HCT116 (cell line): Measurements from ENCODE around the gene ELAVL1. TPM values are rescaled to one million over a fixed set of nuclear protein-coding genes. Genes with fewer than 3 reads are reported as not detected.
"Not testable (repeated sequence)": the region's sequence is repeated elsewhere in the genome, so short reads cannot be mapped to it uniquely, and the experiment has no call there.

Experiments
- ATAC-seq: fragments of 200-7000 bp; cut with Tn5 transposase; 2 replicates; pipeline ENCODE4 v1.9.1; 2020; ENCODE audit warnings: mild to moderate bottlenecking, moderate library complexity
- BruUV-seq: library from RNA; stranded (reverse); fragments of 400-500 nt; replicated peaks from 2 replicates; lab custom pipeline; 2021; lab: Mats Ljungman, UMichigan
- CTCF ChIA-PET: fragments of 300-600 bp; sonication (Branson Sonifier 250); formaldehyde crosslinking; loops from one replicate; lab custom pipeline; 2021; ENCODE audit warnings: antibody characterized with exemption; lab: Charles Lee
- POLR2A ChIA-PET: fragments of 300-600, 350-600 bp; sonication (Branson Sonifier 250); formaldehyde crosslinking; loops from one replicate; lab custom pipeline; 2021; ENCODE audit warnings: antibody characterized with exemption; lab: Charles Lee
- RAD21 ChIA-PET, 2 experiments: fragments of 300-600 bp; sonication (Branson Sonifier 250); formaldehyde crosslinking; loops; one replicate each; lab custom pipeline; 2023; ENCODE audit warnings: low total read pairs in 2 of 2; ENCODE audit not compliant: uncharacterized antibody in 2 of 2, unreplicated experiment in 2 of 2, low non-redundant PET in 1 of 2; lab: Charles Lee
- DNase-seq: peaks from one replicate; pipeline ENCODE4 v3.0.0-alpha.2; 2010; ENCODE audit warnings: low read depth, low spot score
- H2AFZ ChIP-seq: fragments of 200-600 bp; shearing (Covaris generic), sonication (generic); 2 replicates; pipeline ENCODE4 v1.6.1; 2017; ENCODE audit warnings: low read depth, mixed run types, mixed read lengths, antibody characterized with exemption, low read length; ENCODE audit not compliant: poor library complexity, severe bottlenecking
- H3K27ac ChIP-seq: 2 replicates; pipeline ENCODE4 v1.5.1; 2012; ENCODE audit warnings: low read depth, low read length
- H3K27me3 ChIP-seq: fragments of 200-600 bp; sonication (generic); 2 replicates; pipeline ENCODE4 v1.6.1; 2016; ENCODE audit warnings: mixed run types, low read length, mixed read lengths; ENCODE audit not compliant: insufficient read depth
- H3K36me3 ChIP-seq, 2 experiments: fragments of 200-500 bp in 1 of 2; fragments of 200-600 bp in 1 of 2; sonication (Bioruptor generic) in 1 of 2; sonication (generic) in 1 of 2; 2 replicates each; pipeline versions ENCODE4 v1.5.1 to v1.6.1; 2014 to 2016; ENCODE audit warnings: low read length in 2 of 2, inconsistent platforms in 1 of 2, mixed read lengths in 1 of 2, mixed run types in 1 of 2; ENCODE audit not compliant: insufficient read depth in 2 of 2, control insufficient read depth in 1 of 2
- H3K4me1 ChIP-seq, 2 experiments: fragments of 200-600 bp in 1 of 2; sonication (generic) in 1 of 2; 2 replicates each; pipeline versions ENCODE4 v1.5.1 to v1.6.1; 2012 to 2017; ENCODE audit warnings: low read length in 2 of 2, inconsistent platforms in 1 of 2, mild to moderate bottlenecking in 1 of 2, mixed read lengths in 1 of 2, mixed run types in 1 of 2, moderate library complexity in 1 of 2; ENCODE audit not compliant: insufficient read depth in 2 of 2, control insufficient read depth in 1 of 2
- H3K4me2 ChIP-seq: fragments of 200-600 bp; sonication (generic); 2 replicates; pipeline ENCODE4 v1.6.1; 2017; ENCODE audit warnings: mixed run types, low read length, mixed read lengths
- H3K4me3 ChIP-seq, 2 experiments: fragments of 200-600 bp in 1 of 2; sonication (generic) in 1 of 2; replicated peaks in 1 of 2; 2 replicates each; pipeline ENCODE4 v1.5.1; 2011 to 2016; ENCODE audit warnings: low read length in 2 of 2, control low read depth in 1 of 2, low read depth in 1 of 2, mild to moderate bottlenecking in 1 of 2, mixed read lengths in 1 of 2, mixed run types in 1 of 2
- H3K79me2 ChIP-seq: fragments of 200-600 bp; sonication (generic); 2 replicates; pipeline ENCODE4 v1.6.1; 2017; ENCODE audit warnings: mild to moderate bottlenecking, mixed run types, low read length, moderate library complexity, mixed read lengths; ENCODE audit not compliant: insufficient read depth
- H3K9ac ChIP-seq: fragments of 200-600 bp; sonication (generic); 2 replicates; pipeline ENCODE4 v1.6.1; 2016; ENCODE audit warnings: low read length, mixed read lengths
- H3K9me2 ChIP-seq: fragments of 200-600 bp; sonication (generic), shearing (Covaris generic); 2 replicates; pipeline ENCODE4 v1.6.1; 2017; ENCODE audit warnings: mixed run types, mild to moderate bottlenecking, moderate library complexity; ENCODE audit not compliant: insufficient read depth
- H3K9me3 ChIP-seq, 2 experiments: fragments of 200-500 bp in 1 of 2; fragments of 200-600 bp in 1 of 2; sonication (Bioruptor generic) in 1 of 2; sonication (generic) in 1 of 2; 2 replicates each; pipeline ENCODE4 v1.6.1; 2014 to 2017; ENCODE audit warnings: low read length in 2 of 2, mixed read lengths in 2 of 2, inconsistent platforms in 1 of 2, low read depth in 1 of 2, mild to moderate bottlenecking in 1 of 2, mixed run types in 1 of 2, moderate library complexity in 1 of 2; ENCODE audit not compliant: control insufficient read depth in 1 of 2, insufficient read depth in 1 of 2
- H4K20me1 ChIP-seq: fragments of 200-600 bp; sonication (generic), shearing (Covaris generic); 2 replicates; pipeline ENCODE4 v1.6.1; 2017; ENCODE audit warnings: mixed run types, mild to moderate bottlenecking, moderate library complexity; ENCODE audit not compliant: insufficient read depth
- CBX3 ChIP-seq: IDR thresholded peaks from 2 replicates; pipeline ENCODE4 v1.6.1; 2012; ENCODE audit warnings: low read depth
- FOSL1 ChIP-seq: IDR thresholded peaks from 2 replicates; pipeline ENCODE4 v1.6.1; 2012; ENCODE audit warnings: low read depth
- POLR2A ChIP-seq: IDR thresholded peaks from 2 replicates; pipeline ENCODE4 v1.7.0; 2011; ENCODE audit warnings: borderline replicate concordance; ENCODE audit not compliant: insufficient read depth, insufficient read length; ENCODE audit errors: extremely low read depth
- POLR2AphosphoS5 ChIP-seq: IDR thresholded peaks from 2 replicates; pipeline ENCODE4 v1.6.1; 2011; ENCODE audit warnings: mild to moderate bottlenecking, low read depth, low read length, moderate library complexity
- SRF ChIP-seq: IDR thresholded peaks from 2 replicates; pipeline ENCODE4 v1.6.1; 2012; ENCODE audit warnings: low read depth
- intact Hi-C: fragments of 100-400 bp; cut with micrococcal nuclease; formaldehyde crosslinking; loops from 2 replicates; pipeline ENCODE4 v1.10.0; 2022
- total RNA-seq: library from RNA; stranded (reverse); gene quantifications from one replicate; pipeline ENCODE4 v1.2.1, GENCODE V29; 2021; ENCODE audit not compliant: unreplicated experiment
- TF ChIP-seq, protein P1 (sequence below): IDR thresholded peaks from 2 replicates; pipeline ENCODE4 v1.6.1; 2012
- TF ChIP-seq, protein P2 (sequence below), 3 experiments: fragments of 200-600 bp in 1 of 3; sonication (generic) in 1 of 3; IDR thresholded peaks in 2 of 3; conservative IDR thresholded peaks in 1 of 3; 2 replicates each; pipeline ENCODE4 v1.5.1; 2012 to 2017; ENCODE audit warnings: low read depth in 2 of 3, low read length in 2 of 3, antibody characterized with exemption in 1 of 3, borderline replicate concordance in 1 of 3, control low read depth in 1 of 3, mild to moderate bottlenecking in 1 of 3, mixed read lengths in 1 of 3, mixed run types in 1 of 3, moderate library complexity in 1 of 3; ENCODE audit not compliant: insufficient read depth in 1 of 3

The ELAVL1 gene
- total RNA-seq, 1 experiment from 2014 or later = 134 TPM

DNA sequence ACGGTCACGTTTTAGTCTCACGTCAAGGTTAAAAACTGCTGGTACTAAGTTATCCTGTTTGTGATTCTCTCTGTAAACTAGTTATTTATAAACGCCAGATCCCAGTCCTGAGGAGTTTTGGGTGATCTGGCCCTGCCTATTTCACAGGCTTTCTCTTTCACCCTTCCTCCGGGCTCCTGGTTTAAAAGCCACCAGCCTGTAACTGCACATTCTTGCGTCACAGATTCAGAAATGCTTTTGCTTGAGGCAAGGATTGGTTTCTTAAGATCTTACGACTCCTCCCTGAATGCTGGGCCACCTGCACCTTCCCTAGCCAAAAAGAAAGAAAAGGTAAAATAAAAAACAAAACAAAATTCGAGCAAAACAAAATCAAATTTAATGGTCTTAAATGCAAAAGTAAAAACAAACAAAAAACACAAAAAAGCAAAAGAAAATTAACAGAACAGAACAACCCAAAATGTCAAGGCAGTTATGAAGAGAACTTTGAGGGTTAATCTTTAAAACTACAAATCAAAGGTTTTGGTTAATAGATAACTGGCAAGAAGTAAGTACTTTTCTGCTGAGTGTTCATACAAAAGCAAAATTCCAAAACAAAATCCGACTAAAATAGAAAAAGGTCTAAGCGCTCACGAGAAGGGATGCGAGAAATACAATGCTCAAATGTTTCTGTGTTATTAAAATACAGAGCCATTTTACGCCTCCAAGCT lies 43.4 kb downstream of the ELAVL1 start:
- DNase-seq = no peak
- ATAC-seq = no peak
- Histone ChIP-seq H3K9me2 (no peaks in the 10 kb centered on the region), H4K20me1 (0 out of 2 replicates have a peak, but pooled peaks cover 3% of the 10 kb centered on the region), H3K27ac (no peak overlapping the region), H3K79me2 (0 out of 2 replicates have a peak, but pooled peaks cover 7% of the 10 kb centered on the region), H3K4me1 (no peaks in the 10 kb centered on the region), H3K9me3 (no peaks in the 10 kb centered on the region), H3K36me3 (peaks cover 34 to 46% of the 10 kb centered on the region in 2 experiments; a peak in 3 of 4 replicates), H3K9ac (no peak overlapping the region), H3K4me3 (no peak overlapping the region), H2AFZ (no peak overlapping the region), H3K27me3 (no peaks in the 10 kb centered on the region), H3K4me2 (no peak overlapping the region)
- no peak for TF ChIP-seq POLR2A
- TF ChIP-seq SRF = no peak
- TF ChIP-seq, protein P1, sequence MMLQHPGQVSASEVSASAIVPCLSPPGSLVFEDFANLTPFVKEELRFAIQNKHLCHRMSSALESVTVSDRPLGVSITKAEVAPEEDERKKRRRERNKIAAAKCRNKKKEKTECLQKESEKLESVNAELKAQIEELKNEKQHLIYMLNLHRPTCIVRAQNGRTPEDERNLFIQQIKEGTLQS = no peak
- no peak for TF ChIP-seq CBX3
- TF ChIP-seq POLR2AphosphoS5 = no peak
- no peak for TF ChIP-seq FOSL1
- TF ChIP-seq, protein P2, sequence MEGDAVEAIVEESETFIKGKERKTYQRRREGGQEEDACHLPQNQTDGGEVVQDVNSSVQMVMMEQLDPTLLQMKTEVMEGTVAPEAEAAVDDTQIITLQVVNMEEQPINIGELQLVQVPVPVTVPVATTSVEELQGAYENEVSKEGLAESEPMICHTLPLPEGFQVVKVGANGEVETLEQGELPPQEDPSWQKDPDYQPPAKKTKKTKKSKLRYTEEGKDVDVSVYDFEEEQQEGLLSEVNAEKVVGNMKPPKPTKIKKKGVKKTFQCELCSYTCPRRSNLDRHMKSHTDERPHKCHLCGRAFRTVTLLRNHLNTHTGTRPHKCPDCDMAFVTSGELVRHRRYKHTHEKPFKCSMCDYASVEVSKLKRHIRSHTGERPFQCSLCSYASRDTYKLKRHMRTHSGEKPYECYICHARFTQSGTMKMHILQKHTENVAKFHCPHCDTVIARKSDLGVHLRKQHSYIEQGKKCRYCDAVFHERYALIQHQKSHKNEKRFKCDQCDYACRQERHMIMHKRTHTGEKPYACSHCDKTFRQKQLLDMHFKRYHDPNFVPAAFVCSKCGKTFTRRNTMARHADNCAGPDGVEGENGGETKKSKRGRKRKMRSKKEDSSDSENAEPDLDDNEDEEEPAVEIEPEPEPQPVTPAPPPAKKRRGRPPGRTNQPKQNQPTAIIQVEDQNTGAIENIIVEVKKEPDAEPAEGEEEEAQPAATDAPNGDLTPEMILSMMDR (IDR thresholded peaks at IDR 0.05 in 2 of 3, conservative IDR thresholded peaks at IDR 0.05 in 1 of 3; ENCODE audit: borderline replicate concordance in 1 of 3, insufficient read depth in 1 of 3, low read depth in 2 of 3, low read length in 2 of 3) = no peak
- intact Hi-C loops = no loop called here
- BruUV-seq = no TSS peak
- ChIA-PET RAD21 (no interaction called here), POLR2A (no interaction called here), CTCF (interaction anchor here (1.1 kb wide), 1 partner anchor 18 kb away, joined by 4 read pairs; no protein-coding TSS in a partner anchor)

DNA sequence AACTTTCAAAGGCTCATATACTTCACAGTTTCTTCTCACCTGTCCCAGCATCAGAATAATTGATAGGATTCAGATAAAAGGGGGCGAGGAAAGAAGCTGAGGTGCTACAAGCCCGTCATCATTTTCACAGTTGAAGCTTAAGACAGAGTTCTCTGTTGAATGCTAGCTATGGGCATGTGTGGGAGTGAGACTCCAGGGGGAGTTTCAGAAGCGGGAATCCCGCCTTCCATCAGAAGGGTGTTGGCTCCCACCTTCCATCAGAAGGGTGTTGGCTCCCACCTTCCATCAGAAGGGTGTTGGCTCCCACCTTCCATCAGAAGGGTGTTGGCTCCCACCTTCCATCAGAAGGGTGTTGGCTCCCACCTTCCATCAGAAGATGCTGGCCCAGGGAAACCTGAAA lies 44.4 kb downstream of the ELAVL1 start:
- CTCF ChIA-PET = interaction anchor here (0.7 to 1.2 kb wide), 2 partner anchors 10 to 17 kb away, joined by 3 to 4 read pairs; no protein-coding TSS in a partner anchor
- RAD21 ChIA-PET, POLR2A ChIA-PET, BruUV-seq, H3K79me2 ChIP-seq, H2AFZ ChIP-seq, H3K27me3 ChIP-seq, DNase-seq, H3K4me3 ChIP-seq, H3K27ac ChIP-seq, H3K9me3 ChIP-seq, H4K20me1 ChIP-seq, H3K4me2 ChIP-seq, H3K9me2 ChIP-seq, ATAC-seq, H3K9ac ChIP-seq, intact Hi-C loops, H3K4me1 ChIP-seq: not testable (repeated sequence)
- peaks cover 26 to 36% of the 10 kb centered on the region in 2 experiments; a peak in 3 of 4 replicates for H3K36me3 ChIP-seq
